Airway epithelial cell (primary cell): ENCODE data around the gene MAPK8IP2. TPM values are rescaled to one million over a fixed set of nuclear protein-coding genes. Genes with fewer than 3 reads are reported as not detected.

ENCODE experiments used
- total RNA-seq: library from RNA; depleted of rRNA; stranded (reverse); fragments of >200 nt; gene quantifications from 2 replicates; pipeline ENCODE4 v1.2.3, GENCODE V29; 2015

Gene MAPK8IP2
- 0.35 and 0.65 TPM in 2 replicates for total RNA-seq

GRCh38 chr22:50600538-50600937, at the start of gene MAPK8IP2:
Gene MAPK8IP2, plus strand, starts transcription at chr22:50600793. Its CDS starts 26 bp downstream, at chr22:50600819.

GRCh38 chr22:50562523-50563412, 37.8 kb upstream of the MAPK8IP2 start, which contains the start of gene SYCE3:
Gene SYCE3, minus strand, starts transcription at chr22:50562919. Its CDS starts 6,514 bp downstream, at chr22:50556405.

GRCh38 chr22:50577987-50578775, 22.4 kb upstream of the MAPK8IP2 start, which contains the start of gene CPT1B:
Gene CPT1B, minus strand, starts transcription at chr22:50578427. Its CDS starts 512 bp downstream, at chr22:50577915.

GRCh38 chr22:50582493-50583293, 17.9 kb upstream of the MAPK8IP2 start, which contains the start of gene CHKB:
Gene CHKB, minus strand, starts transcription at chr22:50582849. Its CDS starts 68 bp downstream, at chr22:50582781.

GRCh38 chr22:50627642-50628542, 27.3 kb downstream of the MAPK8IP2 start, which contains the start of gene ARSA:
Gene ARSA, minus strand, starts transcription at chr22:50628152. Its CDS starts 373 bp downstream, at chr22:50627779.

Other genes with a start within 250 kb of the MAPK8IP2 start
- gene SBF1, start 125.8 kb upstream of the MAPK8IP2 start, total RNA-seq, result 62.7 and 82.7 TPM in 2 replicates
- 1.4 and 1.6 TPM in 2 replicates for gene ADM2, start 119.2 kb upstream of the MAPK8IP2 start, total RNA-seq
- not detected in 2 replicates for gene MIOX, start 113.9 kb upstream of the MAPK8IP2 start, total RNA-seq
- gene LMF2, start 93.1 kb upstream of the MAPK8IP2 start, total RNA-seq, result 46.5 and 55.9 TPM in 2 replicates
- gene NCAPH2, start 92.6 kb upstream of the MAPK8IP2 start, total RNA-seq, result 38.6 and 55.7 TPM in 2 replicates
- gene SCO2, start 75.2 kb upstream of the MAPK8IP2 start, total RNA-seq, result 1.8 TPM in 1 of 2 replicates, not detected in the other
- gene TYMP, start 70.8 kb upstream of the MAPK8IP2 start, total RNA-seq, result 41.4 and 51.3 TPM in 2 replicates
- gene KLHDC7B, start 54.9 kb upstream of the MAPK8IP2 start, total RNA-seq, result not detected in 2 replicates
- gene SYCE3, start 37.9 kb upstream of the MAPK8IP2 start, total RNA-seq, result 1.1 TPM in 1 of 2 replicates, not detected in the other
- 1.1 and 1.5 TPM in 2 replicates for gene CPT1B, start 22.4 kb upstream of the MAPK8IP2 start, total RNA-seq
- 27.2 and 42.6 TPM in 2 replicates for gene CHKB, start 17.9 kb upstream of the MAPK8IP2 start, total RNA-seq
- gene ARSA, start 27.4 kb downstream of the MAPK8IP2 start, total RNA-seq, result 39.0 and 44.2 TPM in 2 replicates
- gene SHANK3, start 72.0 kb downstream of the MAPK8IP2 start, total RNA-seq, result 1.8 and 3.1 TPM in 2 replicates
- gene ACR, start 137.4 kb downstream of the MAPK8IP2 start, total RNA-seq, result not detected in 2 replicates
- gene RABL2B, start 182.8 kb downstream of the MAPK8IP2 start, total RNA-seq, result 7.3 and 12.6 TPM in 2 replicates